Thymus (tissue), 11 donors: ENCODE data around the gene DOCK1. TPM values are rescaled to one million over a fixed set of nuclear protein-coding genes. Genes with fewer than 3 reads are reported as not detected.

Source experiments
- DNase-seq, 9 donors: peaks; one replicate each; pipeline ENCODE4 v3.0.0-alpha.2; 2013; ENCODE audit warnings: low spot score in 9 of 9, low read depth in 6 of 9, missing footprints in 1 of 9
- H3K27ac ChIP-seq, 2 donors: one replicate each; pipeline ENCODE4 v1.5.1; 2013; ENCODE audit warnings: control low read depth in 1 of 2, low read depth in 1 of 2, low read length in 1 of 2, mild to moderate bottlenecking in 1 of 2, moderate library complexity in 1 of 2
- H3K27me3 ChIP-seq, 2 donors: one replicate each; pipeline ENCODE4 v1.5.1; 2013; ENCODE audit warnings: low read length in 1 of 2; ENCODE audit not compliant: control insufficient read depth in 2 of 2, insufficient read depth in 1 of 2
- H3K36me3 ChIP-seq, 2 donors: one replicate each; pipeline ENCODE4 v1.5.1; 2013; ENCODE audit warnings: low read length in 1 of 2, mild to moderate bottlenecking in 1 of 2, moderate library complexity in 1 of 2; ENCODE audit not compliant: control insufficient read depth in 2 of 2, insufficient read depth in 2 of 2
- H3K4me1 ChIP-seq, 2 donors: one replicate each; pipeline ENCODE4 v1.5.1; 2013; ENCODE audit warnings: low read length in 2 of 2; ENCODE audit not compliant: control insufficient read depth in 2 of 2, insufficient read depth in 2 of 2
- H3K4me3 ChIP-seq, 2 donors: one replicate each; pipeline ENCODE4 v1.5.1; 2013; ENCODE audit warnings: low read length in 2 of 2, control low read depth in 1 of 2, mild to moderate bottlenecking in 1 of 2
- H3K9me3 ChIP-seq, 2 donors: one replicate each; pipeline ENCODE4 v1.5.1; 2013; ENCODE audit warnings: low read length in 1 of 2, mild to moderate bottlenecking in 1 of 2; ENCODE audit not compliant: control insufficient read depth in 2 of 2, insufficient read depth in 1 of 2
- WGBS: extraction: QIAGEN DNeasy Blood & Tissue Kit; methylation state at CpG from one replicate; pipeline ENCODE4 v1.1.7; 2013; 5-methylcytosine and 5-hydroxymethylcytosine counted together
- polyA plus RNA-seq: library from polyadenylated mRNA; stranded (reverse); fragments of 200-250 nt; gene quantifications from one replicate; pipeline ENCODE4 v1.2.3, GENCODE V29; 2013
- total RNA-seq: library from RNA; stranded (reverse); fragments of 120-200 nt; gene quantifications from one replicate; pipeline ENCODE4 v1.2.4, GENCODE V29; 2013
- donor health status: healthy.

DOCK1 gene
- total and polyA plus RNA-seq, 2 donors, result 10.2 to 11.7 TPM

GRCh38 chr10:126964190-126964589 lies 59.0 kb downstream of the DOCK1 start:
- WGBS, result 81% methylated on average over 7 of the region's 7 CpGs
- DNase-seq, result no peak
- H3K36me3 ChIP-seq, result no peaks in the 10 kb centered on the region
- no peak overlapping the region for H3K27ac ChIP-seq
- no peaks in the 10 kb centered on the region for H3K27me3 ChIP-seq
- H3K4me1 ChIP-seq, result no peaks in the 10 kb centered on the region
- H3K4me3 ChIP-seq, result no peak overlapping the region
- no peaks in the 10 kb centered on the region for H3K9me3 ChIP-seq

GRCh38 chr10:126966938-126967337 lies 61.7 kb downstream of the DOCK1 start:
- Histone ChIP-seq H3K4me1 (no peaks in the 10 kb centered on the region), H3K36me3 (no peaks in the 10 kb centered on the region), H3K27me3 (no peaks in the 10 kb centered on the region), H3K4me3 (no peak overlapping the region), H3K9me3 (no peaks in the 10 kb centered on the region), H3K27ac (no peak overlapping the region)
- WGBS, result 96% methylated on average over 5 of the region's 5 CpGs
- no peak for DNase-seq

- H3K27me3 ChIP-seq, result no peaks in the 10 kb centered on the region
- H3K9me3 ChIP-seq, result no peaks in the 10 kb centered on the region
- H3K4me1 ChIP-seq, result no peaks in the 10 kb centered on the region
- H3K27ac ChIP-seq, result no peak overlapping the region
- DNase-seq, result no peak
- 96% methylated on average over 8 of the region's 8 CpGs for WGBS
- H3K36me3 ChIP-seq, result no peaks in the 10 kb centered on the region
- H3K4me3 ChIP-seq, result no peak overlapping the region
Measured at GRCh38 chr10:126969310-126969709, 64.1 kb downstream of the DOCK1 start.

GRCh38 chr10:126972635-126973414 lies 67.6 kb downstream of the DOCK1 start:
- Histone ChIP-seq H3K27ac (no peak overlapping the region), H3K4me1 (peaks cover 0 to 5% of the 10 kb centered on the region in 2 donors), H3K27me3 (no peaks in the 10 kb centered on the region), H3K36me3 (no peaks in the 10 kb centered on the region), H3K4me3 (no peak overlapping the region), H3K9me3 (no peaks in the 10 kb centered on the region)
- DNase-seq, result no peak
- 76% methylated on average over 11 of the region's 11 CpGs for WGBS

GRCh38 chr10:126975221-126975620 lies 70.0 kb downstream of the DOCK1 start:
- H3K4me3 ChIP-seq, result no peak overlapping the region
- H3K27me3 ChIP-seq, result no peaks in the 10 kb centered on the region
- peaks cover 0 to 5% of the 10 kb centered on the region in 2 donors for H3K4me1 ChIP-seq
- WGBS, result 97% methylated on average over 5 of the region's 5 CpGs
- no peak overlapping the region for H3K27ac ChIP-seq
- DNase-seq, result no peak
- no peaks in the 10 kb centered on the region for H3K9me3 ChIP-seq
- H3K36me3 ChIP-seq, result no peaks in the 10 kb centered on the region

- no peak overlapping the region for H3K27ac ChIP-seq
- 18% methylated on average over 6 of the region's 6 CpGs for WGBS
- H3K36me3 ChIP-seq, result no peaks in the 10 kb centered on the region
- H3K4me1 ChIP-seq, result peaks cover 0 to 5% of the 10 kb centered on the region in 2 donors
- DNase-seq, result no peak
- H3K9me3 ChIP-seq, result no peaks in the 10 kb centered on the region
- no peaks in the 10 kb centered on the region for H3K27me3 ChIP-seq
- H3K4me3 ChIP-seq, result no peak overlapping the region
Measured at GRCh38 chr10:126977216-126977615, 72.0 kb downstream of the DOCK1 start.

GRCh38 chr10:126979311-126979710 lies 74.1 kb downstream of the DOCK1 start:
- WGBS, result 50% methylated on average over 1 of the region's 1 CpG
- Histone ChIP-seq H3K4me1 (peaks cover 0 to 5% of the 10 kb centered on the region in 2 donors), H3K4me3 (no peak overlapping the region), H3K9me3 (no peaks in the 10 kb centered on the region), H3K36me3 (no peaks in the 10 kb centered on the region), H3K27ac (no peak overlapping the region), H3K27me3 (no peaks in the 10 kb centered on the region)
- DNase-seq, result no peak

- Histone ChIP-seq H3K27me3 (no peaks in the 10 kb centered on the region), H3K9me3 (no peaks in the 10 kb centered on the region), H3K4me1 (no peaks in the 10 kb centered on the region), H3K27ac (no peak overlapping the region), H3K36me3 (no peaks in the 10 kb centered on the region), H3K4me3 (no peak overlapping the region)
- no peak for DNase-seq
- WGBS, result 97% methylated on average over 7 of the region's 7 CpGs
Measured at GRCh38 chr10:126993208-126993607, 88.0 kb downstream of the DOCK1 start.

GRCh38 chr10:126997801-126998590 lies 92.8 kb downstream of the DOCK1 start:
- no peaks in the 10 kb centered on the region for H3K36me3 ChIP-seq
- H3K27ac ChIP-seq, result no peak overlapping the region
- no peaks in the 10 kb centered on the region for H3K9me3 ChIP-seq
- no peaks in the 10 kb centered on the region for H3K4me1 ChIP-seq
- WGBS, result 97% methylated on average over 8 of the region's 8 CpGs
- H3K4me3 ChIP-seq, result no peak overlapping the region
- H3K27me3 ChIP-seq, result no peaks in the 10 kb centered on the region
- no peak for DNase-seq
